ENCODE measurements around the gene ADARB1.
"Not testable (repeated sequence)": the region's sequence is repeated elsewhere in the genome, so short reads cannot be mapped to it uniquely, and the experiment has no call there.

ADARB1 gene

DNA sequence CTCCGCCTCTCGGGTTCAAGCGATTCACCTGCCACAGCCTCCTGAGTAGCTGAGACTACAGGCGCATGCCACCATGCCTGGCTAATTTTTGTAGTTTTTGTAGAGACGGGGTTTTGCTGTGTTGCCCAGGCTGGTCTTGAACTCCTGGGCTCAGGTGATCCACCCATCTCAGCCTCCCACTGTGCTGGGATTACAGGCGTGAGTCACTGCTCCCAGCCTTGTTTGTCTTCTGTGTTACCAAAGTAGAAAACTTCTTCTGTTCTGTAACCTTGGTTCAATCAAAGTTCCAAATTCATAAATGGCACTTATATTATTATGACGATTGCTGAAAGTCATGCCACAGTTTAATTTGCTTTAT lies 64.6 kb downstream of the ADARB1 start:
- not testable (repeated sequence) for DNase-seq

DNA sequence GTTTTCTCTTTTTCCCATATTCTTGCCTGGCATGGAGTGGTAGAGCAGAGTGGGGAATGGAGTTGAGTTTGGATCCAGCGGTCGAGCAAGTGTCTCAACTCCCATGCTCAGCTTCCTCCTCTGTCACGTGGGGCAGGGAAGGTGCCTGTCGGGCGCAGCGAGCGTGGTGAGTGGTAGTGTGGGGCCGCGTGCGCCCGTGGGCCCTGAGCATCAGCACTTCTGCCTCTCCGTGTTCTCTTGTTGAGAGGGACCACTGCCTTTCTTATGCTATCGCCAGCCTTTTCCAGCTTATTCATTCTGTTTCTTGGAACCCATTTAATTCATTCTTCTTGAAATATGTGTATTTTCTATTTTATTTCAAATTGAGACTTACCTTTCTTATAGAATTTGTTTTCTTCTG lies 65.1 kb downstream of the ADARB1 start:
- DNase-seq = no peak

DNA sequence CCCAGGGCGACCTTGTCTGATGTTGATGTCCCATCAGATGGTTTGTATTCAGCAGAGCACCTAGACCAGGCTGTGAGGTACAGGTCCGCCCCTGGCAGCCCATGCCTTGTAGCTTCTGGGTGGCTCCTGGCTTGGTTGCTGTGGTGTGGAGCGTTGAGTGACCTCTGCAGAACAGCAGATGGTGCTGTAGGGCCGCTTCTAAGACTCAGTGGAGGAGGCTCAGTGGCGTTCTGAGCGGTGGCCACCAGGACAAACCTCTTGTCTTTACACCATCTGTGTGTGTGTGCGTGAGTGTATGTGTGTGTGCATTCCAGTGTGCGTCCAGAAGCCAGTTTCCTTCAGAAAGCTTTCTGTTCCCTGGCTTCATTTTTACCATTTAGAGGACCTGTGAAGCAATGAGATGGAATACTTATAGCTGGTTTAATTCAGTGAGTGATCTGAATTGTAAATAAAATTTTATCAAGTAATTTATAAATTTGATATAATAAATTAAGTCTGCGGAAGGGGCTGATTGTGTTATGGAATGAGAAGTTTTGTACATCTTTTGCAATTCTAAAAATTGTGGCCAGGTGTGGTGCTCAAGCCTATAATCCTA lies 66.1 kb downstream of the ADARB1 start:
- peak; percentile 67 for DNase-seq

DNA sequence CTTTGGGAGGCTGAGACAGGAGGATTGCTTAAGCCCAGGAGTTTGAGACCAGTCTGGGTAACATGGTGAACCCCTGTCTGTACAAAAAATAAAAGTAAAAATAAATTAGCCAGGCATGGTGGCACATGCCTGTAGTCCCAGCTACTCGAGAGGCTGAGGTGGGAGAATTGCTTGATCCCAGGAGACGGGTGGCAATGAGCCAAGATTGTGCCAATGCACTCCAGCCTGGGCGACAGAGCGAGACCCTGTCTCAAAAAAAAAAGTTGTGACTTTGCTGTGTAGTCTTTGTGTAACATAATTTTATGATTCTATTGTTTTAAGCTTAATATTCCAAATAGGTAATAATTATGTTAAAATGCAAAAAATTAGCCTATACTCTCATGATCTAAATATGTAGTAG lies 66.6 kb downstream of the ADARB1 start:
- not testable (repeated sequence) for DNase-seq

DNA sequence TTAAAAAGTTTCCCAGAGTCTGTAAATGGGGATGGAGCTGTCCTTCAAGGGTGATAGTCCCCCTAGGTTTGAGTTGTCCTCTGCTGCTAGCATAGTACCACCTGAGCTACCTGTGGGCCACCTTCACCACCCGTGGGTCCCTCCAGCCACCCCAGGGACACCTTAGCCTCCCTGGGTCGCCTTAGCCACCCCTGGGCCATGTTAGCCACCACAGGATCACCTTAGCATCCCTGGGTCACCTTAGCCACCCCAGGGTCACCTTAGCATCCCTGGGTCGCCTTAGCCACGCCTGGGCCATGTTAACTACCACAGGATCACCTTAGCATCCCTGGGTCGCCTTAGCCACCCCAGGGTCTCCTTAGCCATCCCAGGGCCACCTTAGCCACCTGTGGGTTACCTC lies 67.1 kb downstream of the ADARB1 start:
- DNase-seq = no peak

DNA sequence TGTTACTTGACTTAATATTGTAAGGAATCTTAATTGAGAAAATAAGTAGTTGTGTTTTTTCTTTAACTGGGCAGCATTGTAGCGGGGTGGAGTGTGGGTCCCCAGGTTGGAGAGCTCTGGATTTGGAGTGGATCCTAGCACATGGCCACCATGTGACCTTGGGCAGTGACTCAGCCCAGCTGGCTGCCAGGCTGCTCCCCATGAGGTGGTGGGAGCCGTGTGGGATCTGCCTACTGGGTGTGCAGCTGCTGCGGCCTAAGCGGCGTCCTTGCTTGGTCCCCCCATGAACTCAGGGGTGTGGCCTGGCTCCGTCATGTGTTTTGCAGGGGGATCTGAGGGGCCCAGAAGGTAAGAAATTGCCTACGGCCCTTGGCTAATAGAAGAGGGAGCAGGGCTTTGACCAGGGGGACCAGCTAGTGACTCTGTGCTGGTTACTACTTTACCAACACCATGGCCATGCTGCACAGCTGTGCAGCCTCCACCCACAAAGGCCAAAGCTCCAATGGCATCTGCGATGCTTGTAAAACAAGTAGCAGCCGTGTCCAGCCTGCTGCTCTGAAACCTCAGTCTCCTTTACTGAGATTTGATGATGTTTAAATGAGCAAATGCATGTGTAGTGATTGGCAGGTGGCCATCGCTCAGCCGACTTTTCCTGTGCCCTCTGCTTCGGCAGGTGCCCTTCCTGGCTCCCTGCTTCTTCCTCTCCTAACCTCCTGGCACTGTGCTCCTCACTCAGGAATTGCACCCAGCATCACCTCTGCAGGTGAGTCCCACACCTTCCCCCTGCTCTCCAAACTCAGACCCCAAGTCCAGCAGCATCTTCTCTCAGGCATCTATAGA lies 68.3 kb downstream of the ADARB1 start:
- DNase-seq = no peak

DNA sequence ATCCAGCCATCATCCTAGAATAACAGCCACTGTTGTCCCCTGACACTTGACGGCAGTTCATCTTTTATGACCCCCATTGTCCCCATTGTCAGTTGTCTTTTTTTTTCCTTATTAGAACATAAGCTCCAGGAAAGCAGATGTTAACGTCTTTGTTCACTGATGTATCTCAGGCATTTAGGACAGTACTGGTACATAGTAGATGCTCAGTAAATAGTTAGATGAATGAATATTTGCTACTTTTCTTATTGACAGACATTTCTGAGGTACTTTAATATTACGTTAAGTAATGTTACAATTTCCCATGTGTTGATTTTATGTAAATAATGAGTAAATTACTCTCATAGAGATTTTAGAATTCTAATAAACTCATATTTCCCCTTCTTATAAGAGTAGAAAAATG lies 69.5 kb downstream of the ADARB1 start:
- no peak for DNase-seq

DNA sequence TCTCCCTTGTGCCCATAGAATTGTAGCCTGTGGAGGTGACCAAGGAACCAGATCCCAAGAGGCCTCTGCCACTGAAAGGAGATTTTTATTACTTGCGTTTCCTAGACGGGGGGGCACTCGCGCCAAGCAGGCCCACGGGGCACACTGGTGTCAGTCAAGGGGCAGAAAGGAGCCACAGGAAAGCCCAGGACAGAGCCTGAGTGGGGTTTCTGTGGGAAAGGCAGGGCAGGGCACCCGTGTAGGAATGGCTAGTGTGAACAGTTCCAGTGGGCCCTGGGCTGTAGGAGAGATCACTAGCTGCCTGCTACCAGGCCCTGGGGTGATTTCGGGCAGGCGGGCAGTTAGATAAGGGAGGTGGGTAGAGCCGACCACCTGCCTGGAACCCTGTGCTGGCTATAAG lies 70.8 kb downstream of the ADARB1 start:
- no peak for DNase-seq

DNA sequence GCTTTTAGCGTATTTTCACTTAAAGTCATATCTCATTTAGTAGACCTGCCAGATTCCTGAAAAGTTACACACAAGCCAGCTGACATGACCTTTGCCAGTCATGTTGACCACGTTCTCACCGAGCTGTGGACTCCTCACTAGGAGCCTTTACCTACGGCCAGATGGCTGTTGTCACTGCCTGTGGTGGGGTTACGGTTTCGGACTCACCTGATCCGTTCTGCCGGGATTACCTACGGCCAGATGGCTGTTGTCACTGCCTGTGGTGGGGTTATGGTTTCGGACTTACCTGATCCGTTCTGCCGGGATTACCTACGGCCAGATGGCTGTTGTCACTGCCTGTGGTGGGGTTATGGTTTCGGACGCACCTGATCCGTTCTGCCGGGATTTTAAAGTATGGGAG lies 71.5 kb downstream of the ADARB1 start:
- DNase-seq = not testable (repeated sequence)

DNA sequence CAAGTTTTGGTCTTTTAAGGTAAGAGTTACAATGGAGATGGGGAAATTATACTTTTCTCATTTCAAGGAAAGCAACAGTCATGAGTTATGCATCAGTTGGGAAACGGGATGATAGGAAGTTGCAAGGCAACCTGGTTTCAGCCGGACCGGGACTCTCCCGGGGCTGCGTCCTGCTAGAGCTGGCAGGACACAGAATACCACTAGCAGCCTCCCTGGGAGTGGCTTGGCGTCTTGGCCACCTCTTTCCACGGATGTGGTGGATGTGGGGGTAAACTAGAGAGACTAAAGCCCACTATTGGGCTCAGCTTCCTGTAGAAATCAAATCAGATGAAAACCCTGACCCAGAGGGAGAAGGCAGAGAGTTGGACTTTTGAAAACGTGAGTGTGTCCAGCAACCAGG lies 71.9 kb downstream of the ADARB1 start:
- no peak for DNase-seq

DNA sequence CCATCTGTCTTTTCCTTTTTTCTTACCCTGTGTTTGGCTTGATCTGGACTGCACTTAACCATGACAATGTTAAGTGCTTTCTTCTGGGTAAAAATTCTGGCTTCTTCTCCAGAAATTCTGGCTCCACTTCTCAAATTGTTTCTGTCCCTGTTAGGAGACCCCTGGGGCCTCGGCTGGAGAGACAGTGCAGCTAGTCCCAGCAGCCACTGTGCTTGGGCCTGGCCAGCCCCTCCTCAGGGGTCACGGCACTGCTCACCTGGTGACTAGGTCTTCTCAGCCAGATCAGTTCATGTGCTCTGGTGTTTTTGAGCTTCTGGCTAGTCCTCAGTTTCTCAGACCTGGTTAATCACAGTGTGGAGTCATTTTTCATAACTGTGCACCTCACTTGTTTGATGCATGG lies 72.4 kb downstream of the ADARB1 start:
- DNase-seq = no peak

DNA sequence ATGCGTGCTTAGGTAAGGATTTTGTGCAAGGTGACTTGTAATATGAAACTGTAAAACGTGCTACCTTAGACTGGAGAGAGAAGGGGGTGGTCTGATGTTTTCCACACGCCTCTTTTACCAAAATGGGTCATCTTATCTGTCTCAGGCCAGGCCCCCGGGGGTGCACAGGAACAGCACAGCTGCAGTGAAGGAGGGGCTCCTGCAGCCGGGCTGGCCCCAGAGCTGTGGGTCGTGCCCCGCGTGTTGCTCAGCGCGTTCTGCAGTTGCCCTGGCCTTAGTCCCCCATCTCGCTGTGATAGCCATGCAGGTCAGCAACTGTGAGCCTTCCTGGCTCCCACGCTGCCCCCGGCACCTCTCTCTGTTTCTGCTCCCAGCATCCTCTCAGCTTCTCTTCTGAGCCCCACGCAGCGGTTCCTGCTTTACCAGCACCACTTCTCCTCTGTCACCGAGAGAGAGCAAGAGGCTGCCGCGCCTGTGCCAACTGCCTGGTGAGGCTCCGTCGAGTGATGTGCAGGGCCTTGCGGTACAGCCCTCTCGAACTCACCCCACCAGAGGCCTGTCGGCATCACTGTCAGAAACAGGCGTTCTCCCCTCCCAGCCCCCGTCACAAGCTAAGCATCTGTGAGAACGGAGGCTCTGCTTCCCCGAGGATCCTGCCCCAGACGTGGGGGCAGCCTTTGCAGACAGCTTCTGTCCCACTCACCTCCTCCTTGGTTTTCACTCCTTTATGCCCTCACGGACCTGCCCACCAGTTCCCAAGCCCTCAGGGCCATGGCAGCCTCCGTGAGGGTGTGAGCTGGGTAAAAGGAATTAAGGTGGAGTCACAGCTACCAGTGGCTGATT lies 73.3 kb downstream of the ADARB1 start:
- DNase-seq = no peak

DNA sequence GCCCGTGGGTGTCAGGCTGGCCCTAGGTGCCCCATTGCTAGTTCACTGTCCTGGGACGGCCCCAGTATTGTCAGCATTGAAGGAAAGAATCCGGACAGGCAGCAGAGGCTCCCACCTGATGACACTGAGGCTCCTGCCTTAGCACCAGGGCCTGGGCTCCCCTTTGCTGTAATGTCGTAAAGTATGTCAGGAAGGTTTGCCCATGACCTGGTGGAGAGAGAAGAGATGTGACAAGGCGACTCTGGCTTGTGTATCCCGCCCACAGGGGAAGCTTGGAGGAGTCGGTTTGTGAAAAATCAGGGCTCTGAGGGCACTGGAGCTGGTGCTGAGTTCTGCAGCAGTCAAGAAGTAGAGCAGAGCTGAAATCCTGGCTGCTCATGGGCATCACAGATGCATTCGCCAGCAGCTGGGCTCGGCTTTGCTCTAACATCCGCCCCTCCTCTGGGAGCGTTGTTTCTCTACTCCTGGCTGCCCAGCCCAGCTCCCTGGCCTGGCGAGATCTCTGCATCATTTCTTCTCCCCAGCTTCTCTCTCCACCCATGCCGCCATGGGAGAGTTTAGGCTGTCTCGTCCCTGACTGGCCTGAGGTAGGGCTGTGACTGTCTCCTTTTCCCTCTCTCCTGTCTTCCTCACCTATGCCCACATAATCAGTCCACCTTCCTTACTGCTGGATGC lies 74.1 kb downstream of the ADARB1 start:
- DNase-seq = no peak

DNA sequence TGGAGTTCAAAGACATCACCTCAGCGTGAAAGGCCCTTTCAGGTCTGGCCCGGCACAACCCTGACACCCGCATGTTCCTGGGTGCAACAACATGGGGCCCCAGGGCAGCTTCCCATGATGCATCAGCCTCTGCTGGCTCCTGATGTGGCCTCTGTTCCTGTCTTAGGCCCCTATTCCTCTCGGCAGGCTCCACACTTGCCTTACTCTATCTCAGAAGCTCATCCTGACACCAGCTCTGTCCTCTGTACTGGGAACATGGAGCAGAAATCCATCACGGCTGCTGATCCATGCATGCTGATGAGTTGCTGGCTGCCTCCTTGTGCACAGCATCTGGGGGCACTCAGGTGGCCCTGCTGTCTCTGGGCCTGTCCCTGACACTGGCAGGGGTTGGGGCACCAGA lies 74.6 kb downstream of the ADARB1 start:
- no peak for DNase-seq

DNA sequence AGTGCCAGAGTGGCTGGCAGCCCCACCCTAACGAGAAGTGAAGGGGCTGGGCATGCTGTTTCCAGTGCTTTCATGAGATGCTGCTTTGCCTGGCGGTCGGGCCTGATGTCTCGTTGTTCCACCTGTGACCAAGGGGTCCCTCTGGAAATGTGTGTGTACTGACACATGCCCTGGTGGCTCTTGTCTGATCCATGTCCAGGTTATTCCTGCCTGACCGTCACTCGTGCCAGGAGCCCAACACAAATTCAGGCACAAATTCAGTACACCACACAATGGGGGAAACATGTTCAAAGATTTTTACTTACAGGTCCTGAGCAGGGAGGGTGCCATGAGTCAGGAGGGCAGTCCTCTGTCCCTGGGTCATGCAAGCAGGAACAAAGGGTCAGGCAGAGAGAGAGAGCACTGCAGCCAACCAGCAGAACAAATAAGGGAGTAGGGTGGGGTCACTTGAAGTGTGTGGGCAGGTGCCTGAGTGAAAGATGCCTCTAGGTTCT lies 76.3 kb downstream of the ADARB1 start:
- no peak for DNase-seq

DNA sequence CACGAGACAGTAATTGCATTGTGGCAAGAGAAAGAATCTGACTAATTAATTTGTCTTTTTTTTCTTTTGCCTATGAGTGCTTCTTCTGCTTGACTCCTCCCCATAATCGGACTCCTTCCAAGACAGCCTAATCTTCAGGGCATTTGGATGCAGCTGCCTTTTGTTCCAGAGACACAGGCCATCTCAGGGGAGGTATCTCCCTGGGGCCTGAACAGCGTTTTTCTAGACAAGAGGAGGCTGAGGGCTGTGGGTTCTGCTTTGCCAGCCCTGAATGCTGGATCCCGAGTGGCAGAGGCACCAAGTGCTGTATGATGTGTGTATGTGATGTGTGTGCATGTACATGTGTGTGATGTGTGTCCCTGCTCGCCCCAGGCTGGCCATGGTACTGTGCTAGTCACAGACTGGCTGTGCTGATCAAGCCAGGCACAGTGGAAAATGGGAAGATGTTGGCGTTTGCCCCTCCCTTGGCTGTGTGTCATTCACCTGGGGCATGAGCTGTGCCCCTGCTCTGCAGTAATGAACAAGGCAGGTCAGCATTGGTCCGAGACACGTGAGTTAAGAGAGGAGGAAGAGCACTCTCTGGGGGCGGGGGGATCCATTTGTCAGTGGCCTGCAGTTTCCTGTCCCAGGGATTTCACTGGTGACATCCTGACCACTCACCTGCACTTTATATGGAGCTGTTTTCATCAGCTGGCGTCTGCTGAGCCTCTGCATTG lies 77.2 kb downstream of the ADARB1 start:
- no peak for DNase-seq

DNA sequence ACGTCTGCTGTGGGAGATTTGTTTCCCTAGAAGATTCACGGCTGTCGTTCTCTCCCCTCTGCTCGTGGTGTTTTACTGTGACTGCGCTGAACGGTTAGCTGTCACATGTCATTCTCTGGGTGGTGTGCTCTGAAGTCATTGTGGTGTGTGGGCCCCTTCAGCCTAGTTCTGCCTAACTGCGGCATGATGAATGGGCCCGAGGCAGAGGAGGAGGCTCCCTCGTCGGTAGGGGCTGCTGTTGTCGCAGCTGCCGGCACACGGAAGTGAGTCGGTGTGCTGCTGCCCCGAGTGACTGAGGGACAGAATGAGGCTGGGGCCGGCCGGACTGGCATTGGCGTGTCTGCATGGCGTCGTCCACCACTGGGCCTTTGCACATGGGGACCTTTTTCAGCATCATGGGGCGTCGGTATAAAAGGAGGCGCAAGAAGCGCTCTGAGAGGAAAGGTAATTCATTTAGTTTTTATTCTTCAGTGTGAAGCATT lies 77.9 kb downstream of the ADARB1 start:
- no peak for DNase-seq

DNA sequence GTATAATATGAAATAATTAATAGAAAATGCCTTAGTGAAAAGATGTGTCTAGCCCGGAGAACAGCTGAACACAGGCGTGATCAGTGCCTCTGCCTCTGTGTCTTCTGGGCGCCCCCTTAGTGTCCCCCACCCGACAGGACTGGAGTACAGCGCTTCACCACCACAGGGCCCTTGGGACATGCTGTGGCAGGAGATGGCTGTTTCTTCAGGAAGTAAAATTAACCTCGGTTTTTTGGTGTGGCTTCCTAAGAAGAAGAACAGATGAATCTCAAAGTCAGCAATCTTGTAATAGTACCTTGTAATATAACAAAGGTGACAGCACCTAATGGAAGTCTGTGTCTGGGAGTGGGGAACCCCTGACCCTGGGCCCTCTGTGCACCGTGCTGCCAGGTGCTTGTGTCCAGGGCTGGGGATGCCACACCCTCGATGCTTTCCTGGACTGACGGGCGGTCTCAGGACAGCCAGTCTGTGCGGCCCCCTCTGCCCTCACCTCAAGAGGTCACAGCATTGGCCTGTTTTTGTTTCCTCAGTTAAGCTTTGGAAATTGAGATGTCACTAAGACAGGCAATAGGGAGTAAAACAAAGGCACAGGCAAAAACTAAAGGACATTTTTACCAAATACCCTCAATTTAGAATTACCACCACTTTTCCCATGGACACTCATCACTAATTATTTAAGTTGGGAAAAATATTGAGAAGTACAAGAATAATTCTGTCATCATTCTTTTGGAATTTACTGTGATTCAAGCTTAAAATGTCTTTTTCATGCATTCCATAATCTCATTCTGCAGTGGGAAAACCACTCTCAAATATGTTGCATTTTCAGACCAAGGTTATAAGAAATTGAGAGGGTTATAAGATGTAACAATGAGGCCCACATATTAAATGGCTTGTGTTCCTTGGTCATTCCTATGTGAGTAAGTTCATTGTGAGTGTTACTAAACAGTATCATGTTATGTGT lies 79.3 kb downstream of the ADARB1 start:
- no peak for DNase-seq

DNA sequence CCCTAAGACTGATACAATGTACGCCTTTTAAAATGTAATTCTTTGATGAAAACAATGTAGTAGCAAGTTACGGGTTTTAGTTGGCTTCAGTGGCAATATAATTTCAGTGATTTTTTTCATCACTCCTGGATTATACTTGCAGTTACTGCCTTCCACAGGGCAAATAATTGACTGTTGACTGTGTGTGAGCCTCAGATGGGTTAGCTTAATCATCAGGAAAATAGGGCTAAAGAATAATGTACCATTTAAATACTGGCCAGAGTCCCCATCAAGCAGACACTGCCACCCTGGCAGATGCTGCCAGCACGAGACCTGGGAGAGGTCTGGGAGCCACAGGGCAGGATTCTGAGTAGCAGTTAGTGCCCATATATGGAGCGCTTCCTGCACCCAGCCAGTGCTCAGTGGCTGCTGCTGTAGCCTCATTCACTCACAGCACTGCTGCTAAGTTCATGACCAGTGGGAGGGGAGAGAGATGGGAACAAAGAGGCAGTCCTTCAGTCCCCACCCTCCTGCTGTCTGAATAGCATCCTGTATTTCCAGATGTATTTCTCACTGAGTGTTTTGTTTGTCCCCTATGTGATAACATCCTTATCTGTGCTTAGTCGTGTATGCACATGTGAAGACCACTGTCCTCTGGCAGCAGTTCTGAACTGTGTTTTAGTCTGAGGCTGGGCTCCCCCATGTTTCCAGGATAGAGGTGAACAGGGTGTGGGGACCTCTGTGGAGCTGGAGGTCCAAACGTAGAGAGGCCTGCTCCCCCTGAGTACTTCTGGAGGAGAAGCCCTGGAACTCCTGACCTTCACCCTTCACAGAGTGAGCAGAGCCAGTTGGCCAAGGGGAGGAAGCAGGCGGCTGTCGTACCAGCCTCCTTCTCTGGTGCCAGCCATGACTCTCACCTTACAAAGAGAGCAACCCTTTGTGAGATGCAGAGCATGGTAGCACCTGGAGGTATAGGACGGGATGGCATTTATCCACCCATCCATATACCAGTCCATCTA lies 80.4 kb downstream of the ADARB1 start:
- DNase-seq = peak; percentile 39

DNA sequence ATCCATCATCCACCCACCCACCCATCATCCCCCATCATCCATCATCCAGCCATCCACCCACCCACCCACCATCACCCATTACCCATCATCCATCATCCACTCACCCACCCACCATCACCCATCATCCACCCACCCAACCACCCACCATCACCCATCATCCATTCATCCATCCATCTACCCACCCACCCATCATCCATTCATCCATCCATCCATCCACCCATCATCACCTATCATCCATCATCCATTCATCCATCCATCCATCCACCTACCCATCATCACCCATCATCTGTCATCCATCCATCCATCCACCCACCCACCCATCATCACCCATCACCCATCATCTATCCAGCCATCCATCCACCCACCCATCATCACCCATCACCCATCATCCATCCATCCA lies 81.5 kb downstream of the ADARB1 start:
- no peak for DNase-seq

Data from NCI-H1694 (cell line).